HepG2 (cell line): ENCODE data around the gene SCAPER. TPM values are rescaled to one million over a fixed set of nuclear protein-coding genes. Genes with fewer than 3 reads are reported as not detected.

Experiments used
- AKNA ChIP-seq: sonication (generic); formaldehyde crosslinking; IDR thresholded peaks from 2 replicates; pipeline ENCODE4 v1.4.0; 2020; ENCODE audit warnings: missing genetic modification reagents, borderline replicate concordance
- CHD2 ChIP-seq: IDR thresholded peaks from 2 replicates; pipeline ENCODE4 v1.6.1; 2011; ENCODE audit warnings: low read depth, low read length, improper control_type of control experiment
- DZIP1 ChIP-seq: sonication (generic); formaldehyde crosslinking; IDR thresholded peaks from 2 replicates; pipeline ENCODE4 v1.5.0; 2020; ENCODE audit warnings: mild to moderate bottlenecking, missing genetic modification reagents
- GPBP1L1 ChIP-seq: sonication (generic); formaldehyde crosslinking; IDR thresholded peaks from 2 replicates; pipeline ENCODE4 v1.5.0; 2020; ENCODE audit warnings: mild to moderate bottlenecking, missing genetic modification reagents
- IRX3 ChIP-seq: sonication (generic); formaldehyde crosslinking; IDR thresholded peaks from 2 replicates; pipeline ENCODE4 v1.8.1; 2023; ENCODE audit warnings: mild to moderate bottlenecking, low read depth, missing genetic modification reagents, borderline replicate concordance
- MLXIP ChIP-seq: sonication (generic); formaldehyde crosslinking; IDR thresholded peaks from 2 replicates; pipeline ENCODE4 v1.9.0; 2021; ENCODE audit warnings: missing genetic modification reagents, borderline replicate concordance
- MZF1 ChIP-seq: sonication (generic); formaldehyde crosslinking; IDR thresholded peaks from 2 replicates; pipeline ENCODE4 v1.8.1; 2023; ENCODE audit warnings: mild to moderate bottlenecking, missing genetic modification reagents, borderline replicate concordance
- NONO ChIP-seq, 2 experiments: fragments of 450-650 bp in 1 of 2; sonication (generic) in 1 of 2; formaldehyde crosslinking in 1 of 2; IDR thresholded peaks in 1 of 2; conservative IDR thresholded peaks in 1 of 2; 2 replicates each; pipeline versions ENCODE4 v1.6.1 to v1.8.0; 2017 to 2022; ENCODE audit warnings: mild to moderate bottlenecking in 1 of 2, missing genetic modification reagents in 1 of 2, moderate library complexity in 1 of 2
- SMAD1 ChIP-seq: sonication (generic); formaldehyde crosslinking; IDR thresholded peaks from 2 replicates; pipeline ENCODE4 v1.4.0; 2020; ENCODE audit warnings: missing genetic modification reagents, low read depth, mild to moderate bottlenecking, borderline replicate concordance
- SNAI1 ChIP-seq: sonication (generic); formaldehyde crosslinking; IDR thresholded peaks from 2 replicates; pipeline ENCODE4 v1.5.0; 2020; ENCODE audit warnings: mild to moderate bottlenecking, missing genetic modification reagents, borderline replicate concordance
- ZBTB37 ChIP-seq: sonication (generic); formaldehyde crosslinking; IDR thresholded peaks from 2 replicates; pipeline ENCODE4 v1.4.0; 2020; ENCODE audit warnings: mild to moderate bottlenecking, missing genetic modification reagents
- ZC3H13 ChIP-seq: sonication (generic); formaldehyde crosslinking; IDR thresholded peaks from 2 replicates; pipeline ENCODE4 v1.8.1; 2023; ENCODE audit warnings: mild to moderate bottlenecking, missing genetic modification reagents, moderate library complexity
- ZNF720 ChIP-seq: sonication (generic); formaldehyde crosslinking; IDR thresholded peaks from 2 replicates; pipeline ENCODE4 v1.4.0; 2020; ENCODE audit warnings: missing genetic modification reagents
- polyA plus RNA-seq, 8 experiments: library from polyadenylated mRNA; depleted of rRNA in 3 of 8; stranded (reverse) in 7 of 8; unstranded in 1 of 8; fragments of >200 nt; fragmentation: Illumina TruSeq in 4 of 8; extraction: Trizol in 4 of 8; gene quantifications; 2 replicates each; pipeline versions ENCODE4 v1.2.1 to v1.2.3, GENCODE V29; 2011 to 2016; ENCODE audit warnings: low read depth in 4 of 8, missing spikeins in 1 of 8, mixed read lengths in 1 of 8; ENCODE audit not compliant: insufficient read depth in 1 of 8
- total RNA-seq, 5 experiments: library from RNA; depleted of rRNA; stranded (reverse); fragments of >200 nt; fragmentation: Illumina TruSeq; extraction: Trizol; gene quantifications; 2 replicates each; pipeline ENCODE4 v1.2.3, GENCODE V29; 2016; ENCODE audit warnings: low read depth in 1 of 5

Gene SCAPER
- total and polyA plus RNA-seq, 2 of the 13 experiments (the other 11 are each of a cell fraction or from before 2014, with no cell fraction given) = 4.3 to 10.5 TPM

- TF ChIP-seq DZIP1 (peak; percentile 25; the same call in 1 of the 2 replicates), SNAI1 (CRISPR knock-in tag) (peak; percentile 81; the same call in 1 of the 2 replicates), NONO (IDR thresholded peaks at IDR 0.05) (no peak), NONO (CRISPR knock-in tag; conservative IDR thresholded peaks at IDR 0.05) (peak; percentile 94), ZNF720 (CRISPR knock-in tag) (no peak), MZF1 (CRISPR knock-in tag) (no peak), SMAD1 (CRISPR knock-in tag) (no peak), MLXIP (CRISPR knock-in tag) (no peak), CHD2 (peak; percentile 99), GPBP1L1 (CRISPR knock-in tag) (no peak), AKNA (CRISPR knock-in tag) (no peak), ZBTB37 (CRISPR knock-in tag) (no peak), IRX3 (CRISPR knock-in tag) (peak; percentile 75), ZC3H13 (CRISPR knock-in tag) (0 out of 2 replicates have a peak, but pooled peaks have one; percentile 65)
Observed at GRCh38 chr15:76311100-76311953, 593.8 kb downstream of the SCAPER start, which contains the start of gene ETFA (continued).
